Raji (cell line): ENCODE results near the gene GDF10.

Experiments used
- POLR2A ChIP-seq: IDR thresholded peaks from 2 replicates; pipeline ENCODE4 v1.6.1; 2011; ENCODE audit warnings: low read depth, low read length, control low read depth; ENCODE audit not compliant: insufficient read depth

The GDF10 gene

GRCh38 chr10:47315421-47315820 is 15.4 kb downstream of the GDF10 start:
- TF ChIP-seq POLR2A: no peak

- TF ChIP-seq POLR2A: no peak
Observed at GRCh38 chr10:47316131-47316530, 16.1 kb downstream of the GDF10 start.

DNA sequence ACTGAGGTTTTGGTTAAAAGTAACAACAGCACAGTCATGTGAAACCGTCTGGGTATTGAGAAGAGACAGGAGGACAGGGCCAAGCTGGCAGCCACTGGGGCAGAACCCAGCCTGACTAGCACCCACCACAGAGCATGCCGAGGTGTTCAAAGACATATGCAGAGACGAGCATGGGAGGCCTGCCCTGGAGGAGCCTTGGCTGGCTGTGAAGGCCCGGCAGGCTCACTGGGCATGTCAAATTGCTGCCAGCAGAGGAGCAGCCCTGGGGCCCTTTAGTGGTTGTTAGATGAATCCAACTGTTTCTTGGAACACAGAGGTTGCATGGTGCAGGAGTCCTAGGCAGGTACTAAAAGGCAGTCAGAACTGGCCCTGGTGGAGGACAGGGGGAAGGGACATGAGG is 17.3 kb downstream of the GDF10 start:
- no peak for TF ChIP-seq POLR2A

- TF ChIP-seq POLR2A: no peak
Observed at GRCh38 chr10:47318706-47319105, 18.7 kb downstream of the GDF10 start.

- no peak for TF ChIP-seq POLR2A
Observed at GRCh38 chr10:47319784-47320183, 19.8 kb downstream of the GDF10 start.

DNA sequence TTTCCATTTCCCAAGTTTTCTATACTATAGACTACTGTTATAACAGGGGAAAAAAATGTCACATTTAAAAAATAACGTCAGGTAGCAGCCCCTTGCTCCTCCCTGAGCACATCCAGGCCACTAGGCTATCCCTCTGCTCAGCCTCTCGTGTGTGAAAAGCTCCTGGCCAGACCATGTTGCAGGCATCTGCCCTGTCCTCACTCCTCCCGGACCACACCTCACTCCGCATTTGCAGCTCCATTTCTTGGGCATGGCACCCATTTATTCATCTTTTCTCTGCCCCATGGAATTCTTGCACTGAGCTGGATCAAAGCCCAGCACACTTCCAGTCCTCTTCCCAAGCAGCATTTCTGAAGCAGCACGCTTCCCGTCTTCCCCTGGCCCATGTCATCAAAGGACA is 20.8 kb downstream of the GDF10 start:
- TF ChIP-seq POLR2A: no peak

DNA sequence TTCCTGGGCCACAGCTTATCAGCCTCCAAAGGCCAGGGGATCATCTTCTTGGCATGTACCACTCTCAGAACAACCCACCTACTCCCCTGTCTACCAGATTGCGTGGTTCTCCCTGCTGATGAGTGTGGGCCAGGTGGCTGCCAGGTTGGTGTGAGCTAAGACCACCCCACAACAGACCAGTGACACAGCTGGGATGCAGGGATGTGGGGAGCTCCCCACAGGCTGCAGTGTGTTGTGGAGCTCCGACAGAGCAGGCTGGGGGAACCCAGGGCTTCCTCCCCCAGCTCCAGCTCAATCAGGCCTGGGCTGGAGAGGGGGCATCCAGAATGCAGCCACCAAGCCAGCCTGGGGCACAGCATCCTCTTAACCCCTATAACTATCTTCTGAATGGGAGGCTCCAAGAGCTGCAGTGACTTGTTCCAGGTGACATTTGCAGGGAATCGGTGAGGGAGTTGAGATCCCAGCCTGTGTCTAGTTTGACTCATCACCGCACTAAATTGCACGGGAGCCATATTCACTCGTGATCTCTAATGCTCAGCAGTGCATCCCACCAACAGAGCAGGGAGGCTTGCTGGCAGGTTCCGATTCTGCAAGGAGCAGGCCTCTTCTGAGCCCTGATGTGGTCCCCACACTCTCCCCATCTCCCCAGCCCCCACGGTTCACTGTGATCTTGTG is 21.7 kb downstream of the GDF10 start:
- TF ChIP-seq POLR2A: no peak

DNA sequence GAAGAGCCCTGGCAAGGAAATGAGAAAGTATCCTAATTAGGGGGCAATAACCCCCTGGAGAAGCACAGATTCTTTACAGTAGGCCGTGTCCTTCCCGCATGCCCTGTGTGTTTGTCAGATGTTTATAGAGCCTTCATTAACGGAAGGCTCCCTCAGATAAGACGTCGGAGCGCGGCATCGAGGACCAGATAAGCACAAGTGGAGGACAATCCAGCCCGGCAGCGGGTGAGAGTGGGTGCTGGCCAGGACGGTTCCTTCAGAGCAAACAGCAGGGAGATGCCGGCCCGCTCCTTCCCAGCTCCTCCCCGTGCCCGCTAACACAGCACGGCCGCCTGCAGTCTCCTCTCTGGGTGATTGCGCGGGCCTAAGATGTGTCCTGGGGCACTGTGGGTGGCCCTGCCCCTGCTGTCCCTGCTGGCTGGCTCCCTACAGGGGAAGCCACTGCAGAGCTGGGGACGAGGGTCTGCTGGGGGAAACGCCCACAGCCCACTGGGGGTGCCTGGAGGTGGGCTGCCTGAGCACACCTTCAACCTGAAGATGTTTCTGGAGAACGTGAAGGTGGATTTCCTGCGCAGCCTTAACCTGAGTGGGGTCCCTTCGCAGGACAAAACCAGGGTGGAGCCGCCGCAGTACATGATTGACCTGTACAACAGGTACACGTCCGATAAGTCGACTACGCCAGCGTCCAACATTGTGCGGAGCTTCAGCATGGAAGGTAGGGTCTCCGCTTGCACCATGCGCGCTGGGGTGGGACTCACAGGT is 22.5 kb downstream of the GDF10 start, which contains the start of gene GDF2:
Gene GDF2, plus strand, starts transcription at position 155 of the 762 bp plus-strand sequence. Its CDS starts 215 bp downstream, at position 370.
- no peak for TF ChIP-seq POLR2A

GRCh38 chr10:47323087-47323486 is 23.1 kb downstream of the GDF10 start:
- no peak for TF ChIP-seq POLR2A

- no peak for TF ChIP-seq POLR2A
Observed at GRCh38 chr10:47323636-47324296, 23.8 kb downstream of the GDF10 start.

DNA sequence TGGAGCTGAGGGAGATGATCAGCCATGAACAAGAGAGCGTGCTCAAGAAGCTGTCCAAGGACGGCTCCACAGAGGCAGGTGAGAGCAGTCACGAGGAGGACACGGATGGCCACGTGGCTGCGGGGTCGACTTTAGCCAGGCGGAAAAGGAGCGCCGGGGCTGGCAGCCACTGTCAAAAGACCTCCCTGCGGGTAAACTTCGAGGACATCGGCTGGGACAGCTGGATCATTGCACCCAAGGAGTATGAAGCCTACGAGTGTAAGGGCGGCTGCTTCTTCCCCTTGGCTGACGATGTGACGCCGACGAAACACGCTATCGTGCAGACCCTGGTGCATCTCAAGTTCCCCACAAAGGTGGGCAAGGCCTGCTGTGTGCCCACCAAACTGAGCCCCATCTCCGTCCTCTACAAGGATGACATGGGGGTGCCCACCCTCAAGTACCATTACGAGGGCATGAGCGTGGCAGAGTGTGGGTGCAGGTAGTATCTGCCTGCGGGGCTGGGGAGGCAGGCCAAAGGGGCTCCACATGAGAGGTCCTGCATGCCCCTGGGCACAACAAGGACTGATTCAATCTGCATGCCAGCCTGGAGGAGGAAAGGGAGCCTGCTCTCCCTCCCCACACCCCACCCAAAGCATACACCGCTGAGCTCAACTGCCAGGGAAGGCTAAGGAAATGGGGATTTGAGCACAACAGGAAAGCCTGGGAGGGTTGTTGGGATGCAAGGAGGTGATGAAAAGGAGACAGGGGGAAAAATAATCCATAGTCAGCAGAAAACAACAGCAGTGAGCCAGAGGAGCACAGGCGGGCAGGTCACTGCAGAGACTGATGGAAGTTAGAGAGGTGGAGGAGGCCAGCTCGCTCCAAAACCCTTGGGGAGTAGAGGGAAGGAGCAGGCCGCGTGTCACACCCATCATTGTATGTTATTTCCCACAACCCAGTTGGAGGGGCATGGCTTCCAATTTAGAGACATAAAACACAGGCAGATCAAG is 25.6 kb downstream of the GDF10 start:
- no peak for TF ChIP-seq POLR2A

- no peak for TF ChIP-seq POLR2A
Observed at GRCh38 chr10:47326306-47326926, 26.4 kb downstream of the GDF10 start.

DNA sequence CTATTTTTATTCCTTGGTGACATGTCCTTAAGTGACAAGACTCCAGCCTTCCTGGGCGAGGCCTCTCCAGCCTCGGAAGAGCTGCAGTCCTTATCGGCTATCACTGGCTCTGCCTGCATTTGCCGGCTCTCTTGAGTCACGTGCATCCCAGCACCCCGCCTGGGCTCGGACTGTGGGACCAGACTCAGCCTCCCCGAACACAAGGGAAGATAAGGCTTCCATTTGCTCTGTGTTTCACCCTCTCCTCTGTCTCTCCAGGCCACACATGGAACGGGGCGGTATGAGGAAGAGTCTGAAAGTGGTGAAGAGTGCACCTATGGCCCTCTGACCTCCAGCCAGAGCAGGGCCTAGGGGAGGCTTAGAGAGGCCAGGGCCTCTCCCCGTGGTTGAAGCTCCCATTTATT is 26.9 kb downstream of the GDF10 start:
- TF ChIP-seq POLR2A: no peak

DNA sequence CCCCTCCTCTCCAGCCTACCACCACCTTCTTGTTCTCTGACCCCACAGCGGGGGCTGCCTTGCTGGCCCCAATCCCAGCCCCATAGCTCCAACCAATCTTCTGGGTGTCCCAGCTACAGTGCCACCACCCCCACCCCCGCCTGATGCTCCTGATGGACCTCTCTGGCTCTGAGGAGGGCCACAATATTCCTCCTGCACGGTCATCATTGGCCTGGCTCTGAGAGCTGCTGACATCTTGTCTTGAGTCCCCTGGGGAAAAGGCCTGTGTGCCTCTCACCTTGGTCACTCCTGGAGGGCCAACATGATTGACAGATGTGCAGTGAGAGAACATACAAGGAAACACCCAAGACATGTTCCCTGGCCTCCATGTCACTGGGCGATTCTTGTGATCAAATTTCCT is 29.9 kb downstream of the GDF10 start:
- no peak for TF ChIP-seq POLR2A
